Naive thymus-derived CD8-positive, alpha-beta T cell (primary cell): ENCODE measurements around the gene ABLIM2. TPM values are rescaled to one million over a fixed set of nuclear protein-coding genes. Genes with fewer than 3 reads are reported as not detected.

Experiments
- ATAC-seq, 2 donors: fragments of 150-1000 bp; cut with Tn5 transposase in 1 of 2; sonication (Bioruptor Pico), chemical (Tn5 transposase) in 1 of 2; 1 replicate in 1 of 2; 2 replicates in 1 of 2; pipeline ENCODE4 v1.10.0; 2021; ENCODE audit warnings: mild to moderate bottlenecking in 2 of 2, moderate library complexity in 2 of 2
- POLR2A ChIA-PET: fragments of 350-600 bp; sonication (Branson Sonifier 250); formaldehyde crosslinking; loops from one replicate; lab custom pipeline; 2021; ENCODE audit warnings: antibody characterized with exemption; lab: Charles Lee
- DNase-seq, 10 donors: peaks; one replicate each; pipeline versions ENCODE4 v3.0.0 to v3.0.0-alpha.2; 2020 to 2022
- H3K27ac Mint-ChIP-seq, 10 donors: one replicate each; pipeline ENCODE4 v1.8.0; 2020 to 2022; ENCODE audit warnings: mild to moderate bottlenecking in 10 of 10, mixed read lengths in 10 of 10, moderate library complexity in 4 of 10, inconsistent platforms in 1 of 10
- H3K27me3 Mint-ChIP-seq, 5 donors: one replicate each; pipeline ENCODE4 v1.8.0; 2021 to 2022; ENCODE audit warnings: mixed read lengths in 5 of 5
- H3K36me3 Mint-ChIP-seq, 3 donors: one replicate each; pipeline ENCODE4 v1.8.0; 2020 to 2022; ENCODE audit warnings: mixed read lengths in 3 of 3, mild to moderate bottlenecking in 2 of 3, inconsistent platforms in 1 of 3
- H3K4me1 Mint-ChIP-seq, 4 donors: one replicate each; pipeline ENCODE4 v1.8.0; 2021 to 2022; ENCODE audit warnings: mixed read lengths in 4 of 4
- H3K4me3 Mint-ChIP-seq, 10 donors: one replicate each; pipeline ENCODE4 v1.8.0; 2020 to 2022; ENCODE audit warnings: mild to moderate bottlenecking in 10 of 10, mixed read lengths in 10 of 10, moderate library complexity in 6 of 10, inconsistent platforms in 1 of 10
- H3K9me3 Mint-ChIP-seq, 9 donors: one replicate each; pipeline ENCODE4 v1.8.0; 2020 to 2022; ENCODE audit warnings: mixed read lengths in 9 of 9, mild to moderate bottlenecking in 3 of 9, inconsistent platforms in 1 of 9, moderate library complexity in 1 of 9
- polyA plus RNA-seq, 3 donors: library from polyadenylated mRNA; unstranded; fragments of 300-500 nt; fragmentation: Illumina TruSeq; gene quantifications; one replicate each; pipeline ENCODE4 v1.2.3, GENCODE V29; 2021
- total RNA-seq, 8 experiments: library from RNA in 2 of 8; stranded (reverse) in 2 of 8; gene quantifications; one replicate each; pipeline ENCODE4 v1.2.3 and lab custom pipeline; 2021 to 2026

ABLIM2 gene
- total and polyA plus RNA-seq, 5 experiments from 2014 or later, result 0.47 to 4.9 (median 2.4) TPM

GRCh38 chr4:8028884-8029568 lies 129.6 kb downstream of the ABLIM2 start:
- Mint-ChIP-seq H3K9me3 (no peaks in the 10 kb centered on the region), H3K27me3 (peaks cover 0 to 21% (median 0%) of the 10 kb centered on the region in 5 donors), H3K4me3 (no peak overlapping the region), H3K36me3 (peaks cover 0 to 2% (median 0%) of the 10 kb centered on the region in 3 donors), H3K27ac (no peak overlapping the region), H3K4me1 (peaks cover 0 to 5% (median 2%) of the 10 kb centered on the region in 4 donors)
- POLR2A ChIA-PET, result no interaction called here
- ATAC-seq (no peak), DNase-seq (no peak)

GRCh38 chr4:8028368-8028767 lies 130.2 kb downstream of the ABLIM2 start:
- POLR2A ChIA-PET, result no interaction called here
- ATAC-seq, result no peak
- Mint-ChIP-seq H3K27me3 (peaks cover 0 to 15% (median 0%) of the 10 kb centered on the region in 5 donors), H3K4me3 (no peak overlapping the region), H3K36me3 (peaks cover 0 to 2% (median 0%) of the 10 kb centered on the region in 3 donors), H3K9me3 (no peaks in the 10 kb centered on the region), H3K4me1 (no peaks in the 10 kb centered on the region), H3K27ac (no peak overlapping the region)
- DNase-seq, result no peak

DNA sequence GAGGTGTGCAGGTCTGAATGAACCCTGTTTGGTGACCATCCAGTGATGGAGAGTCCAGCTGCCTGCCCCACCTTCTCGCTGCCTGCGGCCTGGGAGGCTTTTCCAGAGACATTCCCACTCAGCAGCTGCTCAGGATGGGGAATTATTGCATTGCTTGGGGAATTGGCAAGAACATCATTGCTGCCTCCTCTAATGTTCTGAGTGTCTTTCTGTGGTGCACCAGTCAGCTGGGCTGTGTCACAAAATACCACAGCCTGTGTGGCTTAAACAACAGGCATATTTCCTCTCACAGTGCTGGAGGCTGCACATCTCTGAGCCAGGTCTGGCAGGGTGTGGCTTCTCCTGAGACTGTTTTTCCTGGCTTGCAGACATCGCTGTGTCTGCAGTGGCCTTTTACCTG lies 132.2 kb downstream of the ABLIM2 start:
- POLR2A ChIA-PET, result no interaction called here

GRCh38 chr4:8025668-8026067 lies 132.9 kb downstream of the ABLIM2 start:
- Mint-ChIP-seq H3K9me3 (no peaks in the 10 kb centered on the region), H3K27me3 (peaks cover 0 to 3% (median 1%) of the 10 kb centered on the region in 5 donors), H3K36me3 (peaks cover 0 to under 1% (median 0%) of the 10 kb centered on the region in 3 donors), H3K4me1 (no peaks in the 10 kb centered on the region), H3K4me3 (no peak overlapping the region), H3K27ac (no peak overlapping the region)
- ATAC-seq (no peak), DNase-seq (no peak)
- POLR2A ChIA-PET, result no interaction called here

More for the DNA sequence above, 132.2 kb downstream of the ABLIM2 start:
- Mint-ChIP-seq H3K36me3 (peaks cover 0 to 2% (median 0%) of the 10 kb centered on the region in 3 donors), H3K27ac (no peak overlapping the region), H3K9me3 (no peaks in the 10 kb centered on the region), H3K4me3 (no peak overlapping the region), H3K27me3 (peaks cover 0 to 8% (median 0%) of the 10 kb centered on the region in 5 donors), H3K4me1 (no peaks in the 10 kb centered on the region)
- DNase-seq (no peak), ATAC-seq (no peak)

GRCh38 chr4:8024073-8024786 lies 134.4 kb downstream of the ABLIM2 start:
- H3K9me3 Mint-ChIP-seq, result no peaks in the 10 kb centered on the region
- no peak for ATAC-seq
- H3K27me3 Mint-ChIP-seq, result peaks cover 0 to 3% (median 0%) of the 10 kb centered on the region in 5 donors
- no peak overlapping the region for H3K4me3 Mint-ChIP-seq
- DNase-seq, result no peak
- H3K4me1 Mint-ChIP-seq, result no peaks in the 10 kb centered on the region
- H3K27ac Mint-ChIP-seq, result no peak overlapping the region
- POLR2A ChIA-PET, result no interaction called here
- H3K36me3 Mint-ChIP-seq, result no peaks in the 10 kb centered on the region

- Mint-ChIP-seq H3K27me3 (peaks cover 0 to 3% (median 0%) of the 10 kb centered on the region in 5 donors), H3K4me3 (no peak overlapping the region), H3K9me3 (no peaks in the 10 kb centered on the region), H3K27ac (no peak overlapping the region), H3K36me3 (no peaks in the 10 kb centered on the region), H3K4me1 (no peaks in the 10 kb centered on the region)
- ATAC-seq (no peak), DNase-seq (no peak)
- POLR2A ChIA-PET, result no interaction called here
Observed at GRCh38 chr4:8023696-8024033, 134.9 kb downstream of the ABLIM2 start.

DNA sequence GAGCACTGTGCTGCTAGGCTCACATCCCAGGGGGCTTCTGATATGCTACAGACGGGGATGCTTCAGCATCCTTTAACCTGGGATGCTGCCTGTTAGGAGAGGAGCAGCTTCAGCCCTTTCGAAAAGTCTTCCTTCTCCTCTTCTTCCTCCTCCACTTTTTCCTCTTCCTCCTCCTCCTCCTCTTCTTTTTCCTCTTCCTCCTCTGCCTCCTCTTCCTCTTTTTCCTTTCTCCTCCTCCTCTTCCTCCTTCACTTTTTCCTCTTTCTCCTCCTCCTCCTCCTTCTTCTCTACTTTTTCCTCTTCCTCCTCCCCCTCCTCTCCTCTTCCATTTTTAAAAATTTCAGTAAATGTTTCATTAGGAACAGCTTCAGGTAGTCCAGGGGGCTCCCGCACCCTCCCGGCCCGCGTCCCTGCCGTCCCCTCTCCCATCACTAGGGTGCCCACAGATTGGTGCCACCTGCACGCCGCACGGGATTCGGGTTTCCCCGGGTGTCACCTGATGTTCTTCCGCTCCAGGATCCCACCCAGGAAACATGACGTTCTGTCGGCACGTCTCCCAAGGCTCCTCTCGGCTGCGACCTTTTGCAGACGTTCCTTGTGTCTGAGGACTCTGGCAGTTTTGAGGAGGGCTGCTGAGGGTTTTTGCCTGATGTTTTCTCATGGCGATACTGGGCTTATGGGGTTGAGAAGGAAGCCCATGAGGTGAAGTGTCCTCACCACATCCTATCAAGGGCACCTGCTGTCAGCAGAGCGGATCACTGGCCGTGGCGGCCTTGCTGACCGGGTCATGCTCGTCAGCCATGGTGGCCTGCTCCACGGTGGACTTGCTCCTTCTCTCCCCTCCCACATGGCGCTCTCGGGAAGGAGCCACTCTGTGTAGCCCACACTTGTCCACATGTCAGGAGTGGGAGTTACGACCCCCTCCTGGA lies 135.6 kb downstream of the ABLIM2 start:
- no peaks in the 10 kb centered on the region for H3K9me3 Mint-ChIP-seq
- H3K4me3 Mint-ChIP-seq, result no peak overlapping the region
- no peak for ATAC-seq
- peak overlapping the region in 1 of 10 donors; percentile 49 for H3K27ac Mint-ChIP-seq
- H3K4me1 Mint-ChIP-seq, result no peaks in the 10 kb centered on the region
- no peaks in the 10 kb centered on the region for H3K36me3 Mint-ChIP-seq
- POLR2A ChIA-PET, result no interaction called here
- DNase-seq, result no peak
- peaks cover 0 to 3% (median 0%) of the 10 kb centered on the region in 5 donors for H3K27me3 Mint-ChIP-seq

DNA sequence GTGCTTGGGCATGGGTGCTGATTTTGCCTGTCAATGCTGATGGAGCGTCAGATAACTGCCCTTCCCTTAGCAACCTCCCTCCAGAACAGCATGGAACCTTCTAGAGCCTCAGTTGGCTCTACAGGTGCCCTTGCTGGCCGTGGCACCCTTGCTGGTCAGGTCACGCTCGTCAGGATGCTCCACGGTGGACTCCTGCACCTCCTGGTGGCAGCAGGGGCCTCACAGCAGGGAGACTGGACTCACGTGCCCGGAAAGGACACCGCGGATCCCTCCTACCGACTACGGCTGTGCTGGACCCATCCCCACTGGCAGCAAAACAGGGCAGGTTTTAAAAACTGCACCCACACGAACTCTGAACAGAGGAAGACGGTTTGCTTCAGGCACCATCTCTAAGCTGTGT lies 136.8 kb downstream of the ABLIM2 start:
- H3K27ac Mint-ChIP-seq, result no peak overlapping the region
- H3K4me1 Mint-ChIP-seq, result no peaks in the 10 kb centered on the region
- no peak for DNase-seq
- ATAC-seq, result no peak
- no peaks in the 10 kb centered on the region for H3K9me3 Mint-ChIP-seq
- POLR2A ChIA-PET, result no interaction called here
- no peak overlapping the region for H3K4me3 Mint-ChIP-seq
- peaks cover 0 to 3% (median 0%) of the 10 kb centered on the region in 5 donors for H3K27me3 Mint-ChIP-seq
- no peaks in the 10 kb centered on the region for H3K36me3 Mint-ChIP-seq

DNA sequence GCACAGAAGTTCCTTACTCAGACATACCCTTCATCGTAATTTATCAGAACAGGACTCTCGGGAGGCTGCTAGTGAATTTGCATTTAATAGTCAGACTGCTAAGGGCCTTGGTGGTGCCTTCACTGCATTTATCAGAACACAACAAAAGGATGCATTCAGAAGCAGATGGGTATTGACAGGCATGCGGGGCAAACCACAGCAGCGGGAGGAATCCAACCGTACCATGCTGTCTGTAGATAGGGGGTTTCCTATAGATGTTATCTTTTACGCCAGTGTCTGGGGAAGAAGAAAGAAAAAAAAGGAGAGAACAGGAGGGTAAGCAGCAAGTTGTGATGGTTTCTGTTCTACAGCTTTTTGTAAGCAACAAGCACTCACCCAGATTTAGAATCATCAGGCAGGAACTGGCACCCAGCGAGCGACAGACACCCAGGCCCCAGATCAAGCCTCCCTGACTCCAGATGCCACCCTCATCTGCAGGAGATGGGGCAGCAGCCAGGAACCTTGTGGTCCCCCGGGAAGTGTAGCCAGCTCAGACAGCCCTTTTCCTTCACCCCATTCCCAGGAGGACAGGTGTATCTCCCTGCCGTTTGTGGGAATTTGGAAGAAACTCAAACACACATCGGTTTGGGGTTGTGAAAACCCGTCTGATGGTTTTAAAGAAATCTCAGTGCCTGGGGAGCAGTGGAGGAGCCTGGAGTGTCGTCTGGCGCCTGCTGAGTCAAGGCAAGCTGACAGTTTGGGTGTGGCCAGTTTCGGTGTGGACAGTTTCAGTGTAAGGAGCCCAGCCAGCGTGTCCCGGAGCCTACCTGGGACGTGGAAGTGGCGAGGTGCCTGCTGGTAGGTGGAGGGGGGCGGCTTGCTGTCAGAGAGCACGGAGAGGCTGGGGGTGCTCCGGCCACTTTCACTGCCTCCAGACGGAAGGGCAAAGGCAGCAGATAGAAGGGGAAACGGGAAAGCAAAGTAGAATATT lies 138.9 kb downstream of the ABLIM2 start:
- H3K27ac Mint-ChIP-seq, result peak overlapping the region in 1 of 10 donors; percentile 54
- POLR2A ChIA-PET, result no interaction called here
- no peaks in the 10 kb centered on the region for H3K36me3 Mint-ChIP-seq

GRCh38 chr4:8016527-8016926 lies 142.1 kb downstream of the ABLIM2 start:
- POLR2A ChIA-PET, result no interaction called here
- no peak for ATAC-seq

More for the DNA sequence above, 138.9 kb downstream of the ABLIM2 start:
- H3K4me3 Mint-ChIP-seq, result no peak overlapping the region
- no peaks in the 10 kb centered on the region for H3K9me3 Mint-ChIP-seq
- peaks cover 0 to 8% (median 0%) of the 10 kb centered on the region in 5 donors for H3K27me3 Mint-ChIP-seq
- no peaks in the 10 kb centered on the region for H3K4me1 Mint-ChIP-seq
- peak in 1 of 10 donors; percentile 30 for DNase-seq
- ATAC-seq, result no peak

GRCh38 chr4:8015512-8015911 lies 143.1 kb downstream of the ABLIM2 start:
- DNase-seq (no peak), ATAC-seq (no peak)
- Mint-ChIP-seq H3K4me3 (no peak overlapping the region), H3K36me3 (no peaks in the 10 kb centered on the region), H3K9me3 (no peaks in the 10 kb centered on the region), H3K27me3 (peaks cover 0 to 8% (median 0%) of the 10 kb centered on the region in 5 donors), H3K4me1 (no peaks in the 10 kb centered on the region), H3K27ac (no peak overlapping the region)
- POLR2A ChIA-PET, result no interaction called here

More at GRCh38 chr4:8016527-8016926, 142.1 kb downstream of the ABLIM2 start:
- no peaks in the 10 kb centered on the region for H3K36me3 Mint-ChIP-seq
- DNase-seq, result peak in 1 of 10 donors; percentile 23
- H3K27me3 Mint-ChIP-seq, result peaks cover 0 to 8% (median 0%) of the 10 kb centered on the region in 5 donors
- H3K4me1 Mint-ChIP-seq, result no peaks in the 10 kb centered on the region
- H3K4me3 Mint-ChIP-seq, result no peak overlapping the region
- no peaks in the 10 kb centered on the region for H3K9me3 Mint-ChIP-seq
- H3K27ac Mint-ChIP-seq, result no peak overlapping the region
